Neural cell (in vitro differentiated cells): ENCODE measurements around the gene SYT1. TPM values are rescaled to one million over a fixed set of nuclear protein-coding genes. Genes with fewer than 3 reads are reported as not detected.

ENCODE experiments used
- H2AFZ ChIP-seq: fragments of 200-600, 300-800 bp; sonication (generic), shearing (Covaris generic); 2 replicates; pipeline ENCODE4 v1.6.0; 2014; ENCODE audit warnings: low read depth, mild to moderate bottlenecking, antibody characterized with exemption, low read length, moderate library complexity
- H3F3A ChIP-seq: fragments of 200-600 bp; shearing (Covaris generic); 2 replicates; pipeline ENCODE4 v1.6.1; 2016; ENCODE audit warnings: mild to moderate bottlenecking, moderate library complexity, mixed read lengths, antibody characterized with exemption, low read length; ENCODE audit not compliant: insufficient read depth, poor library complexity, severe bottlenecking
- H3K27ac ChIP-seq: fragments of 200-600, 300-800 bp; sonication (generic), shearing (Covaris generic); 2 replicates; pipeline ENCODE4 v1.5.1; 2014; ENCODE audit warnings: mild to moderate bottlenecking, low read length, moderate library complexity
- H3K27me3 ChIP-seq: fragments of 300-800, 200-600 bp; sonication (generic), shearing (Covaris generic); 2 replicates; pipeline ENCODE4 v1.6.0; 2014; ENCODE audit warnings: mild to moderate bottlenecking, low read depth, low read length, moderate library complexity; ENCODE audit not compliant: insufficient read depth
- H3K36me3 ChIP-seq: fragments of 300-800, 200-600 bp; sonication (generic), shearing (Covaris generic); 2 replicates; pipeline ENCODE4 v1.5.1; 2014; ENCODE audit warnings: mild to moderate bottlenecking, antibody characterized with exemption, low read length, moderate library complexity; ENCODE audit not compliant: insufficient read depth
- H3K4me2 ChIP-seq: fragments of 300-800, 200-600 bp; sonication (generic), shearing (Covaris generic); 2 replicates; pipeline ENCODE4 v1.6.0; 2014; ENCODE audit warnings: mild to moderate bottlenecking, low read length
- H3K4me3 ChIP-seq: fragments of 300-800, 200-600 bp; sonication (generic), shearing (Covaris generic); 2 replicates; pipeline ENCODE4 v1.5.1; 2014; ENCODE audit warnings: mild to moderate bottlenecking, low read length, moderate library complexity
- H3K79me2 ChIP-seq: fragments of 200-600 bp; shearing (Covaris generic); replicated peaks from 2 replicates; pipeline ENCODE4 v1.6.0; 2014; ENCODE audit warnings: mild to moderate bottlenecking, low read length, moderate library complexity; ENCODE audit not compliant: insufficient read depth
- H3K9ac ChIP-seq: fragments of 300-800, 200-600 bp; sonication (generic), shearing (Covaris generic); 2 replicates; pipeline ENCODE4 v1.6.1; 2016; ENCODE audit warnings: mild to moderate bottlenecking, low read length, mixed read lengths
- H3K9me2 ChIP-seq: fragments of 200-600 bp; shearing (Covaris generic); 2 replicates; pipeline ENCODE4 v1.6.1; 2016; ENCODE audit warnings: mild to moderate bottlenecking, low read length, mixed read lengths; ENCODE audit not compliant: insufficient read depth
- H3K9me3 ChIP-seq: fragments of 200-600, 300-800 bp; sonication (generic), shearing (Covaris generic); 2 replicates; pipeline ENCODE4 v1.6.1; 2016; ENCODE audit warnings: mild to moderate bottlenecking, mixed run types, low read length, moderate library complexity, mixed read lengths
- H4K20me1 ChIP-seq: fragments of 200-600 bp; shearing (Covaris generic); 2 replicates; pipeline ENCODE4 v1.6.1; 2016; ENCODE audit warnings: mild to moderate bottlenecking, mixed run types; ENCODE audit not compliant: insufficient read depth
- CTCF ChIP-seq: fragments of 450-650 bp; IDR thresholded peaks from 2 replicates; pipeline ENCODE4 v1.5.1; 2014; ENCODE audit warnings: antibody characterized with exemption, mild to moderate bottlenecking, moderate library complexity; ENCODE audit not compliant: poor library complexity, severe bottlenecking
- EP300 ChIP-seq: fragments of 450-650 bp; conservative IDR thresholded peaks from 2 replicates; pipeline ENCODE4 v1.6.1; 2014; ENCODE audit warnings: antibody characterized with exemption, mild to moderate bottlenecking, moderate library complexity; ENCODE audit not compliant: poor library complexity, severe bottlenecking
- EZH2 ChIP-seq: fragments of 200-600, 300-800 bp; shearing (Covaris generic), sonication (generic); IDR thresholded peaks from 2 replicates; pipeline ENCODE4 v1.6.1; 2014; ENCODE audit warnings: antibody characterized with exemption, low read length, borderline replicate concordance, mild to moderate bottlenecking; ENCODE audit not compliant: insufficient read depth, poor library complexity, severe bottlenecking
- MXI1 ChIP-seq: fragments of 450-650 bp; conservative IDR thresholded peaks from 2 replicates; pipeline ENCODE4 v1.6.1; 2014; ENCODE audit warnings: antibody characterized with exemption, mild to moderate bottlenecking; ENCODE audit not compliant: poor library complexity, severe bottlenecking
- POLR2AphosphoS5 ChIP-seq: IDR thresholded peaks from 2 replicates; pipeline ENCODE4 v1.6.1; 2012
- RAD21 ChIP-seq: fragments of 450-650 bp; conservative IDR thresholded peaks from 2 replicates; pipeline ENCODE4 v1.6.1; 2014; ENCODE audit warnings: antibody characterized with exemption, mild to moderate bottlenecking, moderate library complexity
- REST ChIP-seq: IDR thresholded peaks from 2 replicates; pipeline ENCODE4 v1.6.1; 2012; ENCODE audit warnings: borderline replicate concordance
- SMC3 ChIP-seq: fragments of 450-650 bp; conservative IDR thresholded peaks from 2 replicates; pipeline ENCODE4 v1.6.1; 2014; ENCODE audit warnings: antibody characterized with exemption, mild to moderate bottlenecking, moderate library complexity; ENCODE audit not compliant: poor library complexity
- TAF1 ChIP-seq: IDR thresholded peaks from 2 replicates; pipeline ENCODE4 v1.6.1; 2012; ENCODE audit warnings: low read depth
- polyA plus RNA-seq: library from polyadenylated mRNA; depleted of rRNA; stranded (reverse); fragments of >200 nt; gene quantifications from 2 replicates; pipeline ENCODE4 v1.2.3, GENCODE V29; 2014

Gene SYT1
- polyA plus RNA-seq, 1 donor from 2014 or later: 103 TPM

- no peaks in the 10 kb centered on the region for H3K36me3 ChIP-seq
- H2AFZ ChIP-seq: no peak overlapping the region
- peaks cover 7% of the 10 kb centered on the region for H3K79me2 ChIP-seq
- H4K20me1 ChIP-seq: no peaks in the 10 kb centered on the region
- no peak overlapping the region for H3K4me3 ChIP-seq
- no peaks in the 10 kb centered on the region for H3F3A ChIP-seq
- H3K9me3 ChIP-seq: no peaks in the 10 kb centered on the region
- H3K4me2 ChIP-seq: no peak overlapping the region
- TF ChIP-seq TAF1 (no peak), EZH2 (no peak), REST (no peak), MXI1 (no peak), POLR2AphosphoS5 (no peak), CTCF (no peak), RAD21 (no peak), EP300 (no peak), SMC3 (no peak)
- no peaks in the 10 kb centered on the region for H3K9me2 ChIP-seq
- no peak overlapping the region for H3K9ac ChIP-seq
- H3K27me3 ChIP-seq: no peaks in the 10 kb centered on the region
- H3K27ac ChIP-seq: no peak overlapping the region
Observed at GRCh38 chr12:78918268-78918667, 53.7 kb downstream of the SYT1 start.

GRCh38 chr12:78928200-78929074 is 63.9 kb downstream of the SYT1 start:
- no peak overlapping the region for H3K27ac ChIP-seq
- H2AFZ ChIP-seq: no peak overlapping the region
- no peaks in the 10 kb centered on the region for H3K9me2 ChIP-seq
- H4K20me1 ChIP-seq: no peaks in the 10 kb centered on the region
- no peak overlapping the region for H3K9ac ChIP-seq
- TF ChIP-seq EZH2 (no peak), REST (no peak), CTCF (no peak), EP300 (no peak), POLR2AphosphoS5 (no peak), TAF1 (no peak), RAD21 (no peak), SMC3 (no peak), MXI1 (no peak)
- H3K4me2 ChIP-seq: no peak overlapping the region
- no peaks in the 10 kb centered on the region for H3K27me3 ChIP-seq
- no peaks in the 10 kb centered on the region for H3K36me3 ChIP-seq
- H3F3A ChIP-seq: no peaks in the 10 kb centered on the region
- no peak overlapping the region for H3K4me3 ChIP-seq
- no peaks in the 10 kb centered on the region for H3K79me2 ChIP-seq
- H3K9me3 ChIP-seq: no peaks in the 10 kb centered on the region
